ENCODE data around the gene RIMBP2. TPM values are rescaled to one million over a fixed set of nuclear protein-coding genes. Genes with fewer than 3 reads are reported as not detected.

RIMBP2 gene
- total and polyA plus RNA-seq, 9 of the 15 experiments (the other 6 are each of a cell fraction or from before 2014, with no cell fraction given): not detected

DNA sequence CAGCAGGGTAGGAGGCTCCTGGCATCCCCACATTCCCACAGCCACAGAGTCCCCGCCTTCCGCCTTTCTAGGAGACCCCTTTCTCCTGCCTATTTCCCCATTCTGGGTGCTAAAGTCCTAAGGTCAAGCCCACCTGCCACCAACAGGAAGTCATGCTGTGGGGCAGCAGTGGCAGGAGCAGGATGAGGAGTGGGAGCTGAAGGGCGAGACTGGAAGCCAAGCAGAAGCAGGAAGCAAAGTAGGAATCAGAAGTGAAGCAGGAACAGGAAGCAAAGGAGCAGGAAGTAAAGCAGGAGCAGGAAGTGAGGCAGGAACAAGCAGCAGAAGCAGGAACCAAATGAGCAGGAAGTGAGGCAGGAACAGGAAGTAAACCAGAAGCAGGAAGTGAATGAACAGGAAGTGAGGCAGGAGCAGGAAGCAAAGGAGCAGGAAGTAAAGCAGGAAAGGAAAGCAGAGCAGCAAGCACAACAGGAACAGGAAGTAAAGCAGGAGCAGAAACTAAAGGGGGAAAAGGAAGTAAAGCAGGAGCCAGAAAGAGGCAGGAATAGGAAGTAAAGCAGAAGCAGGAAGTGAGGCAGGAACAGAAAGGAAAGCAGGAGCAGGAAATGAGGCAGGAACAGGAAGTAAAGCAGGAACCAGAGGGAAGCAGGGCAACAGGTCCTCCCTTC, 38.3 kb upstream of the RIMBP2 start (continued):
- TF ChIP-seq SRF (CRISPR knock-in tag; IDR thresholded peaks at IDR 0.05) (no peak), ZFP30 (CRISPR knock-in tag; IDR thresholded peaks at IDR 0.05; ENCODE audit: borderline replicate concordance) (no peak), PHF21A (IDR thresholded peaks at IDR 0.05; ENCODE audit: borderline replicate concordance, low read depth) (no peak)
- TF ChIP-seq, protein P1, sequence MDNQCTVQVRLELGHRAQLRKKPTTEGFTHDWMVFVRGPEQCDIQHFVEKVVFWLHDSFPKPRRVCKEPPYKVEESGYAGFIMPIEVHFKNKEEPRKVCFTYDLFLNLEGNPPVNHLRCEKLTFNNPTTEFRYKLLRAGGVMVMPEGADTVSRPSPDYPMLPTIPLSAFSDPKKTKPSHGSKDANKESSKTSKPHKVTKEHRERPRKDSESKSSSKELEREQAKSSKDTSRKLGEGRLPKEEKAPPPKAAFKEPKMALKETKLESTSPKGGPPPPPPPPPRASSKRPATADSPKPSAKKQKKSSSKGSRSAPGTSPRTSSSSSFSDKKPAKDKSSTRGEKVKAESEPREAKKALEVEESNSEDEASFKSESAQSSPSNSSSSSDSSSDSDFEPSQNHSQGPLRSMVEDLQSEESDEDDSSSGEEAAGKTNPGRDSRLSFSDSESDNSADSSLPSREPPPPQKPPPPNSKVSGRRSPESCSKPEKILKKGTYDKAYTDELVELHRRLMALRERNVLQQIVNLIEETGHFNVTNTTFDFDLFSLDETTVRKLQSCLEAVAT (IDR thresholded peaks at IDR 0.05): 0 out of 4 replicates have a peak, but pooled peaks of 1 of the 2 experiments have one; percentile 17

DNA sequence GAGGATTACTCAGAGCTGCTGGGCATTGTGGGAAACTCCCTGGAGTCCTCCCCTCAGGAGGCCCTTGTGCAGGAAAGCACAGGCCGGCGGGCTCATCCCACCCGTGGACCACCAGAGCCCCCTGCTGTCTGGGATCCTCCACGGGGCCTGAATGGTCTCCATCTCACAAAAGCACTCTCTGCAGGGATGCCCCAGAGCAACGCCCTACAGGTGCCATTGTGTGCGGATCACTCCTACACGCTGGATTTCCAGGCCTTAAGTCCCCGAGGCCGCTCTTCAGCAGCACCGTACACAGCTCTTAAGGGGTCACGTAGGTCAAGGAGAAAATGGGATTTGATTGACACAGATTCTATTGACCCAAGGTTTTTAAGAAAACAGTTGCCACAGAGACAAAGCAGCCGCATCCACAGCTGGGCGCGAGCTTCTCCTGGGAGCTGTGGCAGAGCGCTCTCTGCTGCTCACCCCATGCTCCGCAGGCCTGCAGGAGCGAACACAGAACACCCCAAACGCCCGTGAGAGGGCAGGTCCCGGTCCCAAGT, 36.7 kb upstream of the RIMBP2 start:
- Histone ChIP-seq H3K4me1 (replicated peaks in 1 of 2; ENCODE audit: control insufficient read depth in 2 of 2, insufficient read depth in 2 of 2, low read length in 2 of 2) (no peaks in the 10 kb centered on the region; a peak in 2 of 5 replicates), H3K27ac (ENCODE audit: extremely low read depth, low read depth, low read length) (no peak overlapping the region), H3K9ac (ENCODE audit: insufficient read depth in 1 of 2, low read depth in 2 of 2, low read length in 2 of 2) (no peak overlapping the region), H3K4me2 (ENCODE audit: insufficient read depth, low read length) (no peak overlapping the region), H3K79me2 (ENCODE audit: control insufficient read depth, insufficient read depth, low read length) (no peaks in the 10 kb centered on the region), H4K20me1 (replicated peaks; ENCODE audit: control insufficient read depth, insufficient read depth, low read length) (no peaks in the 10 kb centered on the region), H3K4me3 (no peak overlapping the region), H3K27me3 (ENCODE audit: control insufficient read depth in 2 of 2, insufficient read depth in 2 of 2, low read length in 2 of 2) (peaks cover 7 to 19% of the 10 kb centered on the region in 2 experiments), H3K36me3 (ENCODE audit: control insufficient read depth, insufficient read depth, low read length) (no peaks in the 10 kb centered on the region), H3K9me1 (ENCODE audit: control insufficient read depth, insufficient read depth, low read length) (no peaks in the 10 kb centered on the region), H2AFZ (ENCODE audit: low read depth, low read length) (no peak overlapping the region), H3K9me3 (replicated peaks; ENCODE audit: control insufficient read depth, insufficient read depth, low read depth, low read length) (peaks cover 6% of the 10 kb centered on the region; the same call in 1 of the 2 replicates)
- ChIA-PET CTCF (ENCODE audit: low intra/inter-chr PET ratio) (no interaction called here), POLR2A (interaction anchor here (0.7 kb wide), 1 partner anchor 34 kb away, joined by 3 read pairs; no protein-coding TSS in a partner anchor)
- 6% methylated on average over 19 of the region's 20 CpGs for WGBS (ENCODE audit: insufficient coverage, low coverage, missing lambda C conversion rate)
- FAIRE-seq (no peak), ATAC-seq (peak; percentile 69), DNase-seq (ENCODE audit: extremely low read depth in 1 of 4, low spot score in 3 of 4) (no peak)
- TF ChIP-seq NUFIP1 (IDR thresholded peaks at IDR 0.05; ENCODE audit: partially characterized antibody) (no peak), ZNF121 (CRISPR knock-in tag; conservative IDR thresholded peaks at IDR 0.05) (no peak)
- TF ChIP-seq, protein P2, sequence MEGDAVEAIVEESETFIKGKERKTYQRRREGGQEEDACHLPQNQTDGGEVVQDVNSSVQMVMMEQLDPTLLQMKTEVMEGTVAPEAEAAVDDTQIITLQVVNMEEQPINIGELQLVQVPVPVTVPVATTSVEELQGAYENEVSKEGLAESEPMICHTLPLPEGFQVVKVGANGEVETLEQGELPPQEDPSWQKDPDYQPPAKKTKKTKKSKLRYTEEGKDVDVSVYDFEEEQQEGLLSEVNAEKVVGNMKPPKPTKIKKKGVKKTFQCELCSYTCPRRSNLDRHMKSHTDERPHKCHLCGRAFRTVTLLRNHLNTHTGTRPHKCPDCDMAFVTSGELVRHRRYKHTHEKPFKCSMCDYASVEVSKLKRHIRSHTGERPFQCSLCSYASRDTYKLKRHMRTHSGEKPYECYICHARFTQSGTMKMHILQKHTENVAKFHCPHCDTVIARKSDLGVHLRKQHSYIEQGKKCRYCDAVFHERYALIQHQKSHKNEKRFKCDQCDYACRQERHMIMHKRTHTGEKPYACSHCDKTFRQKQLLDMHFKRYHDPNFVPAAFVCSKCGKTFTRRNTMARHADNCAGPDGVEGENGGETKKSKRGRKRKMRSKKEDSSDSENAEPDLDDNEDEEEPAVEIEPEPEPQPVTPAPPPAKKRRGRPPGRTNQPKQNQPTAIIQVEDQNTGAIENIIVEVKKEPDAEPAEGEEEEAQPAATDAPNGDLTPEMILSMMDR (IDR thresholded peaks at IDR 0.05 in 2 of 3, conservative IDR thresholded peaks at IDR 0.05 in 1 of 3; ENCODE audit: insufficient read depth in 2 of 3, low read depth in 1 of 3, low read length in 3 of 3): peak; percentile 36 to 56 (median 46); a peak in 5 of 6 replicates
- TF ChIP-seq, protein P3, sequence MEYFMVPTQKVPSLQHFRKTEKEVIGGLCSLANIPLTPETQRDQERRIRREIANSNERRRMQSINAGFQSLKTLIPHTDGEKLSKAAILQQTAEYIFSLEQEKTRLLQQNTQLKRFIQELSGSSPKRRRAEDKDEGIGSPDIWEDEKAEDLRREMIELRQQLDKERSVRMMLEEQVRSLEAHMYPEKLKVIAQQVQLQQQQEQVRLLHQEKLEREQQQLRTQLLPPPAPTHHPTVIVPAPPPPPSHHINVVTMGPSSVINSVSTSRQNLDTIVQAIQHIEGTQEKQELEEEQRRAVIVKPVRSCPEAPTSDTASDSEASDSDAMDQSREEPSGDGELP (CRISPR knock-in tag; IDR thresholded peaks at IDR 0.05; ENCODE audit: borderline replicate concordance): peak; percentile 63; the same call in 1 of the 2 replicates
- in situ Hi-C loops (cut with MboI): loop anchor here (5.0 kb wide), 1 partner anchor 350 kb away; no protein-coding TSS in a partner anchor
- BruUV-seq (replicated peaks): no TSS peak
- intact Hi-C loops (cut with micrococcal nuclease): loop anchor here (5.0 kb wide), 1 partner anchor 705 kb away; no protein-coding TSS in a partner anchor

Data from K562 (cell line).